IPS-15b (cell line): Measurements from ENCODE around the gene FXYD5.

Source experiments
- H3K27me3 ChIP-seq: one replicate; pipeline ENCODE4 v1.6.1; 2013; ENCODE audit warnings: low read length; ENCODE audit not compliant: control insufficient read depth, insufficient read depth
- H3K36me3 ChIP-seq: one replicate; pipeline ENCODE4 v1.6.1; 2013; ENCODE audit warnings: low read length; ENCODE audit not compliant: control insufficient read depth, insufficient read depth
- H3K4me1 ChIP-seq: one replicate; pipeline ENCODE4 v1.6.1; 2013; ENCODE audit warnings: mild to moderate bottlenecking, low read length; ENCODE audit not compliant: control insufficient read depth, insufficient read depth
- H3K4me3 ChIP-seq: one replicate; pipeline ENCODE4 v1.5.1; 2013; ENCODE audit warnings: low read depth, low read length
- H3K9ac ChIP-seq: one replicate; pipeline ENCODE4 v1.6.1; 2013; ENCODE audit warnings: low read depth, mild to moderate bottlenecking, low read length
- H3K9me3 ChIP-seq: one replicate; pipeline ENCODE4 v1.6.1; 2013; ENCODE audit warnings: mild to moderate bottlenecking, low read length; ENCODE audit not compliant: control insufficient read depth, insufficient read depth

Gene FXYD5

GRCh38 chr19:35153701-35154524 is 622 bp upstream of the FXYD5 start:
- H3K9ac ChIP-seq, result peak overlapping the region; percentile 12

GRCh38 chr19:35155441-35155840 is 906 bp downstream of the FXYD5 start:
- peak overlapping the region; percentile 83 for H3K9ac ChIP-seq
- no peaks in the 10 kb centered on the region for H3K27me3 ChIP-seq
- H3K9me3 ChIP-seq, result no peaks in the 10 kb centered on the region
- H3K4me1 ChIP-seq, result peaks cover 17% of the 10 kb centered on the region
- peak overlapping the region; percentile 86 for H3K4me3 ChIP-seq
- peaks cover 11% of the 10 kb centered on the region for H3K36me3 ChIP-seq

More at GRCh38 chr19:35153701-35154524, 622 bp upstream of the FXYD5 start:
- peaks cover 18% of the 10 kb centered on the region for H3K4me1 ChIP-seq
- H3K4me3 ChIP-seq, result peak overlapping the region; percentile 86
- H3K9me3 ChIP-seq, result no peaks in the 10 kb centered on the region
- peaks cover 7% of the 10 kb centered on the region for H3K36me3 ChIP-seq
- H3K27me3 ChIP-seq, result no peaks in the 10 kb centered on the region

- Histone ChIP-seq H3K4me3 (peak overlapping the region; percentile 86), H3K9ac (no peak overlapping the region), H3K27me3 (no peaks in the 10 kb centered on the region), H3K36me3 (peaks cover 15% of the 10 kb centered on the region), H3K4me1 (peaks cover 14% of the 10 kb centered on the region), H3K9me3 (no peaks in the 10 kb centered on the region)
These were observed 1.6 kb downstream of the FXYD5 start for GRCh38 chr19:35155981-35156672.

GRCh38 chr19:35156673-35157014 is 2.1 kb downstream of the FXYD5 start:
- H3K4me3 ChIP-seq, result no peak overlapping the region
- peaks cover 14% of the 10 kb centered on the region for H3K4me1 ChIP-seq
- peaks cover 17% of the 10 kb centered on the region for H3K36me3 ChIP-seq
- no peaks in the 10 kb centered on the region for H3K9me3 ChIP-seq
- H3K9ac ChIP-seq, result no peak overlapping the region
- H3K27me3 ChIP-seq, result no peaks in the 10 kb centered on the region

GRCh38 chr19:35157431-35157830 is 2.9 kb downstream of the FXYD5 start:
- Histone ChIP-seq H3K9me3 (no peaks in the 10 kb centered on the region), H3K4me1 (peaks cover 14% of the 10 kb centered on the region), H3K36me3 (peaks cover 20% of the 10 kb centered on the region), H3K27me3 (no peaks in the 10 kb centered on the region), H3K9ac (no peak overlapping the region), H3K4me3 (no peak overlapping the region)

GRCh38 chr19:35159606-35160005 is 5.1 kb downstream of the FXYD5 start:
- H3K36me3 ChIP-seq, result peaks cover 34% of the 10 kb centered on the region

GRCh38 chr19:35160629-35161433 is 6.3 kb downstream of the FXYD5 start:
- no peak overlapping the region for H3K4me3 ChIP-seq
- no peaks in the 10 kb centered on the region for H3K27me3 ChIP-seq
- peaks cover 44% of the 10 kb centered on the region for H3K36me3 ChIP-seq
- no peaks in the 10 kb centered on the region for H3K9me3 ChIP-seq
- peaks cover 5% of the 10 kb centered on the region for H3K4me1 ChIP-seq
- no peak overlapping the region for H3K9ac ChIP-seq

More at GRCh38 chr19:35159606-35160005, 5.1 kb downstream of the FXYD5 start:
- no peak overlapping the region for H3K4me3 ChIP-seq
- H3K27me3 ChIP-seq, result no peaks in the 10 kb centered on the region
- H3K9ac ChIP-seq, result no peak overlapping the region
- peaks cover 7% of the 10 kb centered on the region for H3K4me1 ChIP-seq
- no peaks in the 10 kb centered on the region for H3K9me3 ChIP-seq

- peaks cover 50% of the 10 kb centered on the region for H3K36me3 ChIP-seq
- H3K27me3 ChIP-seq, result no peaks in the 10 kb centered on the region
- no peaks in the 10 kb centered on the region for H3K9me3 ChIP-seq
- H3K9ac ChIP-seq, result no peak overlapping the region
- no peak overlapping the region for H3K4me3 ChIP-seq
- no peaks in the 10 kb centered on the region for H3K4me1 ChIP-seq
These were observed 6.9 kb downstream of the FXYD5 start for GRCh38 chr19:35161434-35161743.

- Histone ChIP-seq H3K36me3 (peaks cover 60% of the 10 kb centered on the region), H3K4me1 (no peaks in the 10 kb centered on the region), H3K4me3 (no peak overlapping the region), H3K27me3 (no peaks in the 10 kb centered on the region), H3K9me3 (no peaks in the 10 kb centered on the region), H3K9ac (no peak overlapping the region)
These were observed 8.2 kb downstream of the FXYD5 start for GRCh38 chr19:35162471-35163326.

GRCh38 chr19:35164418-35164817 is 9.9 kb downstream of the FXYD5 start:
- no peak overlapping the region for H3K9ac ChIP-seq
- H3K4me1 ChIP-seq, result no peaks in the 10 kb centered on the region
- no peaks in the 10 kb centered on the region for H3K27me3 ChIP-seq
- no peak overlapping the region for H3K4me3 ChIP-seq
- no peaks in the 10 kb centered on the region for H3K9me3 ChIP-seq
- H3K36me3 ChIP-seq, result peaks cover 61% of the 10 kb centered on the region
